ENCODE data around the gene TSGA10IP.

Gene TSGA10IP

GRCh38 chr11:65981972-65982823 is 36.9 kb downstream of the TSGA10IP start:
- TF ChIP-seq CTCF (IDR thresholded peaks at IDR 0.05; ENCODE audit: borderline replicate concordance, insufficient read depth, low read depth, low read length) = no peak
- H3K4me3 ChIP-seq (ENCODE audit: low read depth, low read length) = no peak overlapping the region

DNA sequence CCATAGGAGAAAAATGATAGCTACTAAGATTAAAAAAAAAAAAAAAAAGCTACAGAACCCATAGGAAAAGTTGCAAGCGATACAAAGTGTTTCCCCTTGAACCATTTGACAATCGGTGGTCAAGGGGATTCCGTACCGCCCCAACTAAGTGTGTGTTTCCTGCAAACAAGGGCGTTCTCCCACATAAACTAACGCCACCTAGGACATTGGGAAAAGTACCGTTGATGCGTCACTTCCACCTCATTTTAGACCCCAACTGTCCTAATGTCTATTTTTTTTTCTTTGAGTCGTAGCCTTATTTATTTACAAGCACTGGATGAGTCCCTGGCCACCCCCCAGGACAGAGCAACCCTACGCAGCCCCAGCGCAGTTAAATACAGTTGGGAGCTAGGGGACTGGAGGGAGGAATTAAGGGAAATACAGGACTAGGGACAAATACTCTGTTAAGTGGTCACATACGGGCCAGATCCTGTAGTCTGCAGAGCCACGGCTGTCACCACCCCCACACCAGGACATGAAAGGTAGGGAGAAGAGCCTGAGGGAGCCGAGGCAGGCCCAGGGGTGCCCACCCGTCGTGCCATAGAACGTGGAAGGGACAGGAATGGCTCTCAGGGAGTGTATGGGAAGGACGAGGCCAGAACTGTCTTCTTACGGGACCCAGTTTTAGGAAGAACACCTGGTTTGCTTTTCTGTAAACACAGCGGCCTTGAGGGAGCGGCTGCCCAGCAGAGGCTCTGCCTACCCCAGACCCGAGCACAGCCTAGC is 37.7 kb downstream of the TSGA10IP start:
- TF ChIP-seq CTCF (IDR thresholded peaks at IDR 0.05; ENCODE audit: borderline replicate concordance, insufficient read depth, low read depth, low read length) = no peak
- no peak overlapping the region for H3K4me3 ChIP-seq (ENCODE audit: low read depth, low read length)

GRCh38 chr11:65983589-65983987 is 38.3 kb downstream of the TSGA10IP start:
- H3K4me3 ChIP-seq (ENCODE audit: low read depth, low read length) = no peak overlapping the region
- no peak for TF ChIP-seq CTCF (IDR thresholded peaks at IDR 0.05; ENCODE audit: borderline replicate concordance, insufficient read depth, low read depth, low read length)

GRCh38 chr11:65987336-65987735 is 42.1 kb downstream of the TSGA10IP start:
- H3K4me3 ChIP-seq (ENCODE audit: low read depth, low read length) = no peak overlapping the region
- TF ChIP-seq CTCF (IDR thresholded peaks at IDR 0.05; ENCODE audit: borderline replicate concordance, insufficient read depth, low read depth, low read length) = no peak

GRCh38 chr11:65988791-65989592 is 43.7 kb downstream of the TSGA10IP start:
- no peak overlapping the region for H3K4me3 ChIP-seq (ENCODE audit: low read depth, low read length)
- peak; percentile 78 for TF ChIP-seq CTCF (IDR thresholded peaks at IDR 0.05; ENCODE audit: borderline replicate concordance, insufficient read depth, low read depth, low read length)

DNA sequence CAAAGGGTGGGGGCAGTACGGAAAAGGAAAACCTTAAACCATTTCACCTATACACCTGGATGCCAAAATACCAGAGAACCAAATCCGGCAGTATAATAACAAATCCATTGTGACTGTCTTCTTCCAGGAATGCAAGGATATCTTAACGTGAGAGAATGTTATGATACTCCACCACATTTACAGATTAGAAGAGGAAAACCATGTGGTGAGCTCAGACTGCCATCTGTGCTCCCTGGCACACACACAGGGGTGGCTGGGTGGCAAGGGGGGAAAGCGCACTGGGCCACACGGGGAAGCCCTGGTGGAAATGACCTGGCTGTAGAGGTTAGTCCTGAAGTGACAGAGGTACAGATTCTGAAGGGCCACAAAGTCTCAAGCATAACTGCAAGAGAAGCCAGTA is 46.8 kb downstream of the TSGA10IP start:
- H3K4me3 ChIP-seq (ENCODE audit: low read depth, low read length) = no peak overlapping the region
- no peak for TF ChIP-seq CTCF (IDR thresholded peaks at IDR 0.05; ENCODE audit: borderline replicate concordance, insufficient read depth, low read depth, low read length)

Data from GM12875 (cell line).